SU-DHL-6 (cell line): ENCODE data around the gene DNAH12.

ENCODE experiments used
- CTCF ChIP-seq: fragments of 200-600 bp; sonication (generic); IDR thresholded peaks from one replicate; pipeline ENCODE4 v1.5.1; 2017; ENCODE audit warnings: antibody characterized with exemption, mild to moderate bottlenecking, low read length, moderate library complexity; ENCODE audit not compliant: insufficient read depth, poor library complexity, severe bottlenecking
- EZH2phosphoT487 ChIP-seq: fragments of 200-600 bp; sonication (generic), shearing (Covaris generic); conservative IDR thresholded peaks from 2 replicates; pipeline ENCODE4 v1.6.1; 2018; ENCODE audit warnings: mild to moderate bottlenecking, antibody characterized with exemption, low read length, moderate library complexity, mixed read lengths

GRCh38 chr3:57555738-57556458 is 11.8 kb upstream of the DNAH12 start, which contains the start of gene PDE12:
- TF ChIP-seq CTCF (no peak), EZH2phosphoT487 (no peak)
